NCI-H2196 treated with DMSO at 0.1 percent for 48 hours (cell line): ENCODE measurements around the gene CST9L.

Source experiments
- DNase-seq: peaks from one replicate; lab custom pipeline; 2025; ENCODE audit not compliant: unreplicated experiment; lab: John Stamatoyannopoulos, UW

CST9L gene

DNA sequence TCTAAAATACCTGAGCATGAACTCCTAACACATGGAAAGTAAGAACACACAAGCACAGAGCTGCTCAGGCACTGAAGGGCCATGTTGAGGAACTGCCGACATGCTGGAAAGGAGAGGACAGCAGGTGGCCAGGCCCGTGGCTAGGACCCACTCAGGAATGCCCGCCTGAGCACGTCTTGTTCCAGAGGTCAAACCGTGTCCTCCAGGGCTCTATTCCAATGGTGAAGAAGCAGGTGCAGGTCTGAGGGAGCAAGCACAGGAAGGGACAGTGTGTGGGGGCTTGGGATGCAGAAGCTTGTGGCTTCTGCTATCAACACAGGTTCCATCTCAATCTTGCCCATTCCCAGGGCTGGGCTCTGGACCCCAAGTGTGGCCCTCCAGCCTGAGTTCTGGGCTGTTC lies 20.7 kb downstream of the CST9L start:
- no peak for DNase-seq

DNA sequence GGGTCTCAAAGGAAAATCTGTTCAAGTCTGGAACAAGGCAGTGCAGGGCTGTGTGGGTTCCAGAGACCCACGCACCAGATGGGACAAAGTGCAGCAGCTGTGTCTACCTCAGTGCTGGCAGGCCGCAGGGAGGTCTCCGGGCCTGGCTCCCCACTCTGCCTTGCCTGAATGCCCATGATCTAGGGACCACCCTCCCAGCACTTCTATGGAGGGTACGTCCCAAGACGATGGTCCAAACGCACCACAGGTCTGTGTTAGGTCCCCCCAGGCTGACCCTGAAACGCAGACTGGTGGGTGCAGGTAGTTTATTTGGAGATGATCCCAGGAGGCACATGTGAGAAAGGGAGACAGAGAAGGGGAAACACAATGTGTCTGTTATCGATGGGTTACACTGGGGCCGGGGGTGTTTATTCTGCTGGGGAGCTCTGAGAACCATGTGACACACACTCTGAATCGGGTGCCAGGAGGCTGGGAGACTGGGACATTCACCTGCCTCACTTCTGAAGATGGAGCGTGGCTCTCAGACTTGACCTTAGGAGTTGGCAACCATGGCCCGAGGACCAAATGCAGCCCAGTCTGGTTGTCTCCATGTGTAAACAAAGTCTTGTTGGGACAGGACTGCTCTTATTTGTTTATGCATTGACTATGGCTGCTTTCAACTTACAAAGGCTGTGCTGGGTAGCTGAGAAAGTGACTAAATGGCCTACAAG lies 21.7 kb downstream of the CST9L start:
- no peak for DNase-seq

DNA sequence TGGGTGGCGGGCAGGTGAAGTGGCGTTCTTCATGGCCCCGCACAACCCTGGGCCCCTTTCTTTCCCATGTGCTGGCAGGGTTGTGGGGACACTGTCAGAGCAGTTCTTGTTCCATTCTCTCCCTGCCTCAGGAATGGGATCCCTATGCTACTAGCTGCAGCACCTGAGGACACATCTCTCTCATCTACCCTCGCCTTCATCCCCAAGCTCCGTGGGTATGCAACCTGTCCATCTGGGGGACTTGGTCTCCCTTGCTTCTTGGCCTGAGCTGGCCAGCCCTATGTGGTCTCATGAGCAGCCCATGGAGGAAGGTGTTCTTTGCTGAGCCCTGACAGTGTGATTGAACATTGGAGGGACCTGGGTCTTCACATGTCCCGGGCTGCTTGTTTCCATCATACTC lies 24.2 kb downstream of the CST9L start:
- DNase-seq = no peak

DNA sequence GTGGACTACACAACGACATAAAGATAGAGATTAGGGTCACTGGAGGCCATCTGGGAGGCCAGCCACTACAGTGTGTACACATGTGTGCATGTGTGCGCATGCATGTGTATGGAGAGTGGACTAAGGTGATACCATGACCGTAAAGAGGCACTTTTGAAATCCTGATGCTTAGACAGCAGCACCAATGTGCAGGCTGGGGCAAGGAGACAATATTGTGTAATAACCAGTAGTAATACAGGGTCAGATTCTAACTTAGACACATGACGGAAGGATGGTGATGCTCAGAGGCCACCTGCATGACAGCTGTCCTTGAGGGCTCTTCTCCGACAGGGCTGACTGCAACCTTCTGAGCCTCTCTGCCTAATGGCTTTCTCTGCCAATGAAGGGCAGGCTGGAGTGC lies 25.5 kb downstream of the CST9L start:
- no peak for DNase-seq

DNA sequence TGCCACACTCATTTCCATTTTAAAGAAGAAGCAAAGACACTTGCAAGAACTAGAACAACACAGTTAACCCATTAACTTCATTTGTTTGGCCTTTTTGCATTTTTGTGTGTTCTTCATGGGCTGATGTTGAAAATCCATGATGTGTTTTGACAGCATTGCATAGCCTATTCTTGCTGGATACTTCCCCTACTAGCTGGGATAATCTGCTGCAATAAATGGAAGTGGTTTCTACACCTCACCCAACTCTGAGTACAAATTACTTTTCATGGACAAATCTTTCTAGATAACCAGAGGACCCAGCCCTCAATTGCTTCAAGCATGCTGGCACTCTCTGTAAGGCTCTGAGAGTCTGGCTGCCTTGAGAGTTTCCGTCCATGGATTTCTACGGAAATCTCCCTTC lies 26.5 kb downstream of the CST9L start:
- DNase-seq = no peak

DNA sequence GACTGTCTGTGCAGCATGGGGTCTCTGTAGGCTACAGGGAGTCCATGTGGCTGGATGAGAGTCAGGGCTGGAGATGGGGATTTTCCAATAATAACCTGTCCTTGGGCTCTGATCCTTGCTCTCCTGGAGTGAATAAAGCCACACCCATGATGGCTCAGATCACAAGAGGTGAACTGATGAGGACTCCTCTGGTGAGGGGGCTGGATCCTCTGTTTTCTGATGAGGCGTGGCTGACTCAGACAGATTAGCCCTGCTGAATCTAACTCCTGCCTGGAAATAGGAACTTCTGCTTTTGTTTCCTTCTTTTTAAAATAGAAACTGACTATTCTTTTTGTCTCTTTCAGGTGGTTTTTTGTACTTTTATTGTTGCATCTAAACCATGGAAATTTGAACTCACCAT lies 27.0 kb downstream of the CST9L start:
- no peak for DNase-seq

DNA sequence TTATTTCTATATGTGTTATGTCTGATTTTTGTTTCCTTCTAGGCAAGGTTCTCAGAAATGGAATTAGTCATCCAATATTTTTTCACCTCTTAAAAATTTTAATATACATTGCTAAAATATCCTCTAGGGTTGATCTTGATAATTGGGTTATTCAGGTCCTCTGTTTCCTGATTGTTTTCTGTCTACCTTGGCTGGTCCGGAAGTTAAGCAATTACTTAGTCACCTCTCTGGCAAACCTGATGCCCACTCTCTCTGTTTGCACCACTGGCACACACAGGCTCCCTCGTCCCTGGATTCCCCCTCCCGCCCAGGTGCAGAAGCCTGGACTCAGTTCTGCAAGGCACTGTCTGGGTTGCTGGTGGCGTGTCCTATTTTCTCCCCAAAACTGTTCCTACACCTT lies 27.7 kb downstream of the CST9L start:
- DNase-seq = no peak

DNA sequence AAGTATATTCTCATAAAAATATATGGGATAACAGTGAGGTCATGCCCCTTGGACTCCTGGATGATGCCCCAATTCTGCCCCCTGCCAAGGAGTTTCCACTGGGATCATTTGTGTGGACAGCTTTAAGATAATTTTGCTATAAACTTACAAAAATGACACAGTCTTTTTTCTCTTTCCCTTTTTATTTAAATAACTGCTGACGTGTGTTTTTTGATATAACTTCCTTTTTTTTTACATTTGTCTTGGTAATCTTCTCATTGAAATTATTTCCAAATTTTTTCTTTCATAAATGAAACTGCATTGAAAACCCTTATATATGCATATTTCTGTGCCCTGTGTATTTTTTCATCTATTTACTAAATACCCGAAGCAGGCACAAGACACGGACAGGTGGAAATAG lies 31.3 kb downstream of the CST9L start:
- DNase-seq = no peak

DNA sequence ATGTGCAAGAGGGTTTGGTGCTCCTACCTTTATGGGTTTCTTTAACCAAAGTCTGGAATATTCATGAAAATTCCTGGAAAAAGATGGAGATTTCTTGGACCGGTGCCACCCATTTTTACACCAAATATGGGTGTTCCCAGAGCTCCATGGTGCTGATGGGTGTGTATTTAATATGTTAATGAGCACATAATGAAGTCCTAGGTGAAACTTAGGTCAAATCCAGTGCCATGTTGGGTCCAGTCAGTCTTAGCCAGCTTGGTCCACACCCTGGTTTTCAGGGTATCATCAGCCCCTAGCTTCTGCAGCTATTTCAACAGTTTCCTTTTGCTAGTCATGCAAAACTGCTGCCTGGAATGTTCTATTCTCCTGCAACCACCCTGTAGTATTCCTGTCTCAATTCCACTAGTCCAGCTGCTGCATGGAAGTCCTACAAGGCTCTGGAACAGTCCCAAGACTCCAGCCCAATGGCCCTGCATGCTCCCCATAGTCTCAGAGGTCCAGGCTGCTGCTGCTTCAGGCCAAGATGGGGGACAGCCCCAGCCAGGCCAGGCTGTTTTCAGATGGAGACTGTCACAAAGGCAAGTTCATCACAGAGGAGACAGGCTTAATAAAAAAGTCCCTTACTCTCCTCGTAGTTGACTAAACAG lies 31.8 kb downstream of the CST9L start:
- no peak for DNase-seq

DNA sequence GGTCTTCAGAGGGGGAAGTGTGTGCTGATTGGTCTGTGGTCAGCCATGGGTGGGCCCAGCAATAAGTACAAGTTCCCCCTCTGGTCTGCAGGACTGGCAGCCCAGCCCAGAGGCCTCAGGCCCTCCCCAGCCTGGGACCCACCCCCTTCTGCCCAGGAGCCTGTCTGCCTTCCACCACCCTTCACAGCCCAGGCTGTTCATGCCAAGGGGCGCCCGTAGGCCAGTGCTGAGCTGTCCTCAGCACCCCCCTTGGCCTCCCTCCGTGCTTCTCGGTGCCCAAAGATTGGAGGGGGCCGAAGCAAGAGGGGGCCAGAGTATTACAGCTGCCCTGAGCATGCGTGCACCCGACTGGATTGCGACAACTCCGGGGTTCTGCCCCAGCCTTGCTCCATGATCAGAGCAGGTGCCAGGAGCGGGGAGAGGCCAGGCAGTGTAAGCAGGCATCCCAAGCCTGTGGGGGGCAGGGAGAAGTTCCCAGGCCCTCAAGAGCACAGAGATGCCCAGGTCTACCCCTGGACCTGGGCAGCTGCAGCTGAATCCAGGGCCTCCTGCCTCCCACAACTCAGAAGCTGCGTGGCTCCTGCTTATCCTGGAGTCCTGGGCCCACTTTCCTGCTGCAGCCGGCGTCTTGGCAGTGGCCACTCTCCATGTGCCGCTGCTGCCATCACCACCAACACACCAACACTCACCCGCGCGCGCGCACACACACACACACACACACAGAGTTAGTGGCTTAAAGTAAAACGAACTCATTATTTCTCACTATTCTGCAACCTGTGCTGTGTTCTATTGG lies 33.3 kb downstream of the CST9L start:
- DNase-seq = no peak

DNA sequence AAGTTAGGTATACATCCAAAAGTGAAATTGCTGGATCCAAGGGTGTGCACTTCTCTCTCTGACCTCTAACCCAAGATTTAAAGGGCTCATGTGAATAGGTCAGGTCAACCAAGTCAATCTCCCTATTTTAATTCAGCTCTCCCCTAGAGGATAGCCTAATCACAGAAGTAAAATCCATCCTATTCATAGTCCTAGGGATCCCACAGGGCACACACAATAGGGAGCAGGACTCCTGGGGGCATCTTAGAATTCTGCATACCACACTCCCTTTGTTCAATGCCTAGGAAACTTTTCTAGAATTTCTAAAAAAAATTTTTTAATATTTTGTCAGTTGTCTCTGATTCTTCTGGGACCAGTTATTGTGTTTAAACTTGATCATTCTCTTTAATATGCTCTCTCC lies 35.1 kb downstream of the CST9L start:
- no peak for DNase-seq

DNA sequence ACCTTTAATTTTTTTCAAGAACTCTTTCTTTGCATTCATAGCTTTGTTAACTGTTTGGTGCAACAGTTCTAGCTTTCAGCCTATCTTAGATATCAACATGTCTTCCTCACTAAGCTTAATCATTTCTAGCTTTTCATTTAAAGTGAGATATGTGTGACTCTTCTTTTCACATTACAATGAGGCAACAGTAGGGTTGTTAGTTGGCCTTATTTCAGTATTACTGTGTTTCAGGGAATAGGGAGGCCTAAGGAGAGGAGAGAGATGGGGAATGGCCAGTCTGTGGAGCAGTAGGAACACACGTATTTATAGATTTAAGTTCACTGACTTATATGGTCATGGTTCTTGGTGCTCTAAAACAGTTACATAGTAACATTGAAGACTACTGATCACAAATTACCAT lies 35.8 kb downstream of the CST9L start:
- no peak for DNase-seq

DNA sequence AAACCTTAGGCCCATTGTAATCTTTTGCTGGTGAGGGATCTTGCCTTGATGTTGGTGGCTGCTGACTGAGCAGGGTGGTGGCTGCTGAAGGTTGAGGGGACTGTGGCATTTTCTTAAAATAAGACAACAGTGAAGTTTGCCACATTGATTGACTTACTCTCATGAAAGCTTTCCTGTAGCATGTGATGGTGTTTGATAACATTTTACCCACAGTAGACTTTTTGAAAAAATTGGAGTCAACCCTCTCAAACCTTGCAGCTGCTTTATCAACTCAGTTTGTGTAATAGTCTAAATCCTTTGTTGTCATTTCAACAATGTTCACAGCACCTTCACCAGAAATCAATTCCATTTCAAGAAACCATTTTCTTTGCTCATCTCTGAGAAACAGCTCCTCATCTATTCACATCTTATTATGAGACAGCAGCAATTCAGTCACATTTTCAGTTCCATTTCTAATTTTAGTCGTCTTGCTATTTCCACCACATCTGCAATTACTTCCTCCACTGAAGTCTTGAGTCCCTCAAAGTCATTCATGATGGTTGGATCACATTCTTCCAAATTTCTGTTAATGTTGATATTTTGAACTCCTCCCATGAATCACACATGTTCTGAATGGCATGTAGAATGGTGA lies 37.2 kb downstream of the CST9L start:
- DNase-seq = no peak

DNA sequence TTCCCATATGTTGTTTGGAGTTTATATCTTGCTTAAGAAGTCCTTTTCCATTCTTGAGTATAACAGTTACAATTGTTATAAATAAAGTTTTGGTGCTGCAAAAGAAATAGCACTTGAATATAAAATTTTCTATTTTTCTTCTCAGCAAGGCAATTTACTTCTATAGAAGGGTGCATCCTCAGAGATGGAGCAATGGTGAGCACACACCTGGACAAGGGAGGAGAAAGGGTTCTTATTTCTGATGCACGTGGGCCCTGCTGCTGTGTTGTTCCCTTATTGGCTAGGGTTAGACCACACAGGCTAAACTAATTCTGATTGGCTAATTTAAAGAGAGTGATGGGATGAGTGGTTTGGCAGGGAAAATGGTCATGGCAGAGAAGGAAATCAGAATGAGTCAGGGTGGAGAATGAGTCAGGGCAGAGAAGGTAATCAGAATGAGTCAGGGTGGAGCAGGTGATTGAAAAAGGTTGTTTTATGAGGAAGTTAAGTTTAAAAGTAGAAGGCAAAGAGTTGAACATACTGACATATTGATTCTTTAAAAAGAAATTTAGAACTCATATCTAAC lies 39.3 kb downstream of the CST9L start:
- DNase-seq = no peak

DNA sequence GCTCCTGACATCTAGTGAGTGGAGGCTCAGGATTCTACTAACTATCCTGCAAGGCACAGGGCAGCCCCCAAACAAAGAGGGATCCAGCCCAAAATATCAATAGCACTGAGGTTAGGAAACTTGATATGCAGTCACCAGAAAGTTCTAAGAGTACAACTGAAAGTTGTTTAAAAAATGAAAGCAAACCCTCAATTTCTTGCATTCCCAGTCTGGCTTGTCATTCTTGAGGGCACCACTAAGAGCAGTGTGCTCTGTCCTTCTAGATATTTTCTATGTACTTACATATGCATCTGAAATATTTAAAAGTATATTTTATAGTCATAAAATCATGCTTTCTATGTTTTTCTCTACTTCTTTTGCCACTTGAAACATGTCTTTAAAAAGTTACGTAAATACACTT lies 41.4 kb downstream of the CST9L start:
- DNase-seq = no peak

DNA sequence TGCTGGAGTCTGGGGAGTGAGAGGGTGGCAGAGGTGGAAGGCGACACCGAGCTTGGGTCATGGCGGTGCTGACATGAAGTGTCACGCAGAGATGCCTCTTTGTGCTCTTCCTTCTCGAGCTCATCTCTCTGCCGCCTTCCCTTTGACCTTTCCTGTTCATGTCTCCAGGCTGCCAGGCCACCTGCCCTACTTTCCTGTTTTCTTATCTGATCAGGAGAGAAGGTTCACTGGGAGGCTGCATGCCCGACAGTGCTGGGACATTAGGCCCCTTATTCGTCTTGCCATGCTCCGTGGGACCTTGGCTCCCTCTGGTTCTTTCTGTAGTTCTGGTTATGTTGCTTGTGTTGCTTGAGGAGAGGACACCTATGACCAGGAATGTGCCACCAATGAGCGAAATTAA lies 44.1 kb downstream of the CST9L start:
- DNase-seq = no peak

DNA sequence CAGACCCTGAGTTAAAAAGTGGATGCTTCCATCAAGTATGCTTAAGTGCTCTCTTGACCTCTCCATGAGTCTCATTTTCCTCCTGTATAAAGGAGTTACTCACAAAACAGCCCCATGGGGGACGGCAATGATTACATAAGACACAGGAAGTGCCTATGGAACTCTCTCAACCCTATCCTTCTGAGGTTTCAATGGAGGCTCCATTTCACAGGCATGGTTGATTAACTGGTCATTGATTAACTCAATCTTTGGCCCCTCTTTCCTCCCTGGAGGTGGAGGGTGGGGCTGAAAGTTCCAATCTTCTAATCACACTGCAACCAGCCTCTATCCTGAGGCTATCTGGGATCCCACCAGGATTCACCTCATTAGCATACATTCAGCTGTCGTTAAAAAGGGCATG lies 48.1 kb downstream of the CST9L start:
- DNase-seq = no peak

DNA sequence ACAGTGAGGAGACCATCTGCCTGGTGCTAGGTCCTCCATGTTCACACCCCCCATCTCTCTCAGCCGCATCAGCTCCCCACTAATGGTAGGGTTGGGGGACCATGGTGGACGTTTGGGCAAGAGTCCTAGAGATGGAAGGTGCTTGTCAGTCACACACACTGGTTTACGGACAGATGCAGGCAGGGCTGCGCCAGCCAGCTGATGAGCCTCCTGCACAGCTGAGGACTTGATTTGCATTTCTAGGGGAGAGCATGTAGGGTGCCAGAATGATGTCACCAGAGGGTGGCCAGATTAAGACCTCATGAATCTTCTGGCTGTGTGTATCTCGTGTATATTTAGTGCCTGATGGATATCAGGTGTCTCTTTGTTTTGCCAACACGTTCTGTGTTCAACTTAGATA lies 48.7 kb downstream of the CST9L start:
- DNase-seq = no peak

DNA sequence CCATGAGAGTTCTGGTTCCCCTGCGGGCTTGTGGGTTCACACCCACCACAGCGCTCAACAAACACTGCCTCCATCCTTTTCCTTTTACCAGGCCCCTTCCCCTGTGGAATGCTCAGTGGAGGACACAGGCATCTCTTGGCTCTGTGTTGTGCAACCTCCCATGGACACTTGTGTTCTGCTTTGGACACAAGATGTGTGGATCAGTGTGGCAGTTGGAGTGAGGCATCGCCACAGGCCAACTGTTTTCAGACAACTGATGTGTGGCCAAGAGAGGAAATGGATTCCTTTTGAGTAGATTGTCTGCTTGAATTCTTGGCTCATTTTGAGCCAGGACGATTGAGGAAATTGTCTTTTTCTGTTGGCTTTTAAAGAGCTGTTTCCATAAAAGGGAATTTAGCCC lies 50.6 kb downstream of the CST9L start:
- DNase-seq = no peak

DNA sequence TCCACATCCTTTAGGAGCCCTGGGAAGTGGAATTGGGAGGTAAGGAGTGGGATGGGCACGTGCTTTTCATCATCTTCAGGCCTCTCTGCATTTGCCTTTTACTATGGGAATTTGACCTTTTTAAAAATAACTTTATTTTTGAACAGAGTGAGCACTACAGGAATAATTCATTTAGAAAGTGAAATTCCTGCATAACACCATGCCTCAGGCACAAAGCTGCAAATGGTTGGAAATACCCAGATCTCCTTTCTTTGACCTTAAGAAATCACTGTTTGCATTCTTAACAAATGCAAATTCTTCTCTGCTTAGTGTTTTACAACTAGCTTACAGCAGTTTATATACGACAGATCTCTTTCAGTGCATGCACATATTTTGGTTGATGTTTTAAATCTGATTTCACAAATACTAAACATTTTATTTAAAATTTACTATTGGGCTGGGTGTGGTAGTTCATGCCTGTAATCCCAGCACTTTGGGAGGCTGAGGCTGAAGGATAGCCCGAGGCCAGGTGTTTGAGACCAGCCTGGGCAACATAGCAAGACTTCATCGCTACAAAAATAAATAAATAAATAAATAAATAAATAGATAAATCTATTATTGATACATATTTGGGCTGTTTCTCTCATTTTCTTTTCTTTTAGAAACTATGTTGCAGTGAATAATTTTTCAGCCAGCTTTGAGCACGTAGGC lies 52.9 kb downstream of the CST9L start:
- DNase-seq = no peak

DNA sequence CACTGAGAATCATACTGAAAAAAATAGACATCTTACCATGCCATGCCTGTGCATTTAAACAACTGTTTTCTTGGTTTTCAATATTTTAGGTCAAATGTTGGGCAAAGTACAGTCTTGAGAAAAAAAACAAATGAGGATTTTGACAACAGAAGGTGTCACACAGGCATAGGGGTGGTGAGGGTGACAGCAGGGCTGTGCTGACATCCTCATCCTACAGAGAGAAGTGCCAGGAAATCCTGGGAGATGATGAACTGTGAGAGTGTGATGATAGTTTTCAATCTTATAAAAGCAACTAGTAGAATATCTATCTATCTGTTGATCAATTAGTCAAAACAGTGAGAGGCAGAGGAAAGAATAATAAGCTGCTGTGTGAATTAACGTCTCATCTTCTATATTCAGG lies 53.4 kb downstream of the CST9L start:
- DNase-seq = no peak
